Sigmoid colon (tissue), 4 donors: ENCODE data around the gene DNALI1.

Source experiments
- CTCF ChIP-seq, 4 experiments: fragments of 450-650 bp in 3 of 4; fragments of 200-600 bp in 1 of 4; IDR thresholded peaks; one replicate each; pipeline ENCODE4 v1.5.1; 2016 to 2019; ENCODE audit warnings: antibody characterized with exemption in 4 of 4, mild to moderate bottlenecking in 3 of 4, moderate library complexity in 2 of 4
- POLR2AphosphoS5 ChIP-seq, 4 donors: sonication (generic); formaldehyde crosslinking; IDR thresholded peaks; one replicate each; pipeline ENCODE4 v1.6.1; 2017; ENCODE audit warnings: antibody characterized with exemption in 4 of 4

- TF ChIP-seq CTCF (IDR thresholded peaks at IDR 0.05) (no peak), POLR2AphosphoS5 (IDR thresholded peaks at IDR 0.05) (no peak)
Observed at GRCh38 chr1:37605061-37605650, 48.4 kb downstream of the DNALI1 start.
